NCI-H187 treated with DMSO at 0.1 percent for 48 hours (cell line): Measurements from ENCODE around the gene HOXC6.

Source experiments
- DNase-seq: peaks from one replicate; lab custom pipeline; 2025; lab: John Stamatoyannopoulos, UW

Gene HOXC6

DNA sequence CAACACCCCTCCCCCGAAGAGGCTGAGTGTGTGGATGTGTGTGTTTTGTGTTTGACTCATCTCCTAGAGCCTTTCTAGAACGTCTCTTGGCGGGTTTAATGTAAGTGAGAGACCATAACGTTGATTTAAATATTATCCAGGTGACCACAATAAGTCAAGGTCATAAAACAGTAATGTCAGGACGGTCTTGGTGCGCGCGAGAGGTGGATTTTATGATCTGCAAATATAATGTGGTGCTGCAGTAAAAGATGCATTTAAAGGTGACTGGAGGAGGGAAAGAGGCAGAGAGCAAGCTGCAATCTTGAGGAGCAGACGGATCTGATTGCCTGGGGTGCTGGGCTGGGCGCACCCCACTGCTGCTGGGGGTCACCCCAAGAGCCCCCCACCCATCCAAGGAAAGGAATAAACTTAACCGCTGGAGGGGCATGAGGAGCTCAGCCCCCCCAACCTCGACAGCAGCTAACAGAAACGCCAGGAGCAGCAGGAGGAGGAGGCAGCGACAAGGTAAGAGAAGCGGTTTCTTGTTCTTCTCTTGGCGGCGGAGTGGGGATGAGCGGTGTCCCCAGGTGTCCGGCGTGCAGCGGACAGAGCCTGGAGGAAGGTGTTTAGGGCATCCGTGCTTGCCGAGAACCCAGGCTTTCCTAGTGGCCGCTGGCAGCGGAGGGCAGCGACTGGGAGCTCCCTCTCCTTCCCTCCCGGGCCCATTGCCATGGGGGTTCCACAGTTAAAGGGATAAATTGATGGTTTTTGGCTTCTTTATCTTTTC lies 37.7 kb upstream of the HOXC6 start:
- DNase-seq = peak; percentile 80

DNA sequence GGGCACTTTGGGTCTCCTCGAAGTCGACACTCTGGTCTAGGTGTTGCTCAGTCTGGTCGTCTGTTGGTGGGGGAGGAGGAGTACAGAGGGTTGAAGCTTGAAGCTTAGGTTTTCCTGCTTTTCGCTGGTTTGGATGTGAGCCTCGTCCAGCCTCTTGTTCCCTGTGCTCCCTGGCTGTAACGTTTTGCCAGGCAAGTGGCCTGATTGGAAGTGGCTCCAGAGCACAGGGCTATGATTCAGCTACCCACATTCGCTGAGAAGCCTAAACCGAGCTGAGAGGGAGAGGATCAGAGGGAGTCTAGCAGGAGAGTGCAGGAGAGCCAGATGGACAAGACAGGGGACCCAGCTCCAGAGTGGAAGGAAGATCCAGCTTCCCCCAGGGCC lies 37.2 kb upstream of the HOXC6 start:
- no peak for DNase-seq

DNA sequence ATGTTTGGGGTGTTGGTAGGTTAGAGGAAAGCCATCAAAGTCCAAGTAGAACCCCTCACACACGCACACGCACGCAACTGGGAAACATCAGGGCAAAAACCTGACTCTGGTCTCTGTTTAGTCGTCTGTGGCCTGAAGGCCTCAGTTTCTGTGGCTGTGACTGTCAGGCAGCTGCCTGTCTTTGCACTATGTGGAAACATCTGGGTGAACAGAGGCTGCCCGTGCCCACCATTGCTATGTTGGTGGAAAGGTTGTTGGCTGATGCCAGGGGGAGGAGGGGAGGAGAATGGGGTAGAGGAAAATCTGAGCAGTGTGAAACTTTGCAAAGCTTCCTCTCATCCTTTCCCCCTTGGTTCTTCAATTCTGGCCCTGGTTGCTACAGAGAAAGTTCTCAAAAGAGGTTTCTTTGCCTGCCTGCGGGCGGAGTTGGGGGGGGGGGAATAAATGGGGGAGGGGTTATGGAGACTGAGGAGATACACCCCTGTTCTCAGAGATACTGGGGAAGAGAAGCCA lies 35.8 kb upstream of the HOXC6 start:
- no peak for DNase-seq

DNA sequence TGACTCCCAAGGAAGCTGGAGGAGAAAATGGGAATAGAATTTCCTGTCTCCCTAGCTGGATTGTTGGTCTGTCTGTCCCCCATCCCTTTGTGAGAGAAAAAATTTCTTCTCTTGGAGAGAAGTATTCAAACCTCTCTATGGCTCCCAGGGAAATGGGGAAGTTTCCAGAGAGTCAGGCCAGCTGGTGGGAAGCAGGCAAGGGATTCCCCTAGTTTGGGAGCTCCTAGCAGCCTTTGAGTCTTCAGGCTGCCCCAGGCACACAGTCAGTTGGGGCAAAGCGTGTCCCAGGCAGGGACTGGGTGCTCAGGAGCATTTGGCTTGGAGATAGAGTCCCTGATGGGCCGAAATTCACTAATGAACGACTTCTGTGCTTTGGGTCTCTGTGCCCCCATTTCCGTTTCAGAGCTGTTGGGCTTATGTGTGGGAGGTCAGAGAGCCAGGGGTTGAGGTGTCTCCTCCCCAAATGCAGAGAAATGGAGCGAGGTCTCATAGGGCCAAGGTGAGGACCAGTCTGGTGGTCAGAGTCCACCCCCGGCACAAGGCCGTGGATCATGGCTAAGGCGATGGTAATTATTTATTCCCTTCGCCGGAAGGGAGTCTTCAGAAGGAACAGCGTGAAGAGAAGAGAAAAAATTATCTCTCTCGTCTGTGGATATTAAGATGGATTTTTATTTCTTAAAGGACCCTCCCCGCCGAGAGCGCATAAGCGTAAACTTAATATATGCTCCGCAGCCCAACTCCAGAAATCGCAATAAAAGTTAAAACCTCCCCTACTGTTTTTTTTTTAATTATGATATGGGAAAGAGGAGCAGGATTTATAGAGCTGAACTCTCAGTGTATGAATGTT lies 34.9 kb upstream of the HOXC6 start:
- DNase-seq = no peak

DNA sequence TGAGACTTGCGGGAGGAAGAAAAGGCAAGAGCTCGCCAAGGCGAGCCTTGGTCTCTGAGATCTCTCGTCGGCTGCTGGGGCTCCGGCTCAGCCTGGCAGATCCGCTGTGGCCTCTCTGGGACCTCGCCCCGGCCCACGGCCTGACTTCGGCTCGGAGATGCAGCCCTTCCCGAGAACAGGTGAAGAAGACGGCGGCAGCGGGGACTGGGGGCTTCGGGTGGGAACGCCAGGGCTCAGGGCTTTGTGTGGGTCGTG lies 34.3 kb upstream of the HOXC6 start:
- no peak for DNase-seq

DNA sequence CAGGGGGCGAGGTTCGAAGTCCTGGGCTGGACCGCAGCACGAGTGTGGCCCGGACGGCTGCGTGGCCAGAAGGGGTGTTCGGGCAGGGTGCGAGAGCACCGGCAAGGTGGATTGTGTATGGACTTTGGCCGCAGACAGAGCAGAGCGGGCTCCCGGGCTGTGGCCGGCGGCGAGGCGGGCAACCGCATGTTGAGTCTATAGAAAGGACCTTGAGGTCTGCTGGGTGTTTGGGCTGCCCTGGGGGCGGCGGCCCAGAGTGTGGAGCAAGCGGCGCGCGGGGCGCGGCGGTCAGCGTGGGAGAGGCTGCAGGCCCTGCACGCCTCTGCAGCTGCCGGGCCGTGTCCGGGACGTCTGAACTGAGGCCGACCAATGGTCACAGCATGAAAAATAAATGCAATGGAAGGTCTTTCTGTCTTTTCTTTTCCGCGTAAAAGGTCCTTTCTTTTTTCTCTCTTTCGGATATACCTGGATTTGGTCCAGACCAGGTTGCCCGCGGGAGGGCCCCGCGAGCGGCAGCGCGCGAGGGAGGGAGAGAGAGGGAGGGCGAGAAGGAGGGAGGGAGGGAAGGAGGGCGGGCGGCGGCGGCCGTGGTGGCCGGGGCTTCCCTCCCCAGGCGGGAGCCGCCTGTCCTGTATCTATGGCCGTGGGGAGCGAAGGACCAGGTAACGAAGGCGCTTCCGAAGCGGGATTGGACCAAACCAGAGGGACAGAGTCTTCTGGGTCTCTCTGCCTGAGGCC lies 33.8 kb upstream of the HOXC6 start:
- DNase-seq = no peak

DNA sequence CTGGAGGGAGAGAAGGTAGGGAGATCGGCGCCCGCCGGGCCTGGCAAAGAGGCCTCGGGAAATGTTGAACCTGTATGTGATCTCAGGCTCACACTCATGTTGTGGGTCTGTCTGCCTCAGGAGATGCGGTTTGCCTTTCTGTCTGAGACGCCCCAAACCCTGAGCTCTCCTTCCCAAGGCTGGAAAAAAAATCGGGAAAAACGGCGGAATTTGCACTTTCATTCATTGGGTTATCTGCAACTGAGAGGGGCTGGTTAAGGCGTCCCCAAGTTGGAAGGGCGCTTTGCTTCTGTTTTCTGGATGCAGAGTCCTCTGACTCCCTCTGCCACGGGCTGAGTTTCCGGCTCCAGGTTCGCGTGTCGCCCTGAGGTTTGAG lies 33.2 kb upstream of the HOXC6 start:
- DNase-seq = no peak

DNA sequence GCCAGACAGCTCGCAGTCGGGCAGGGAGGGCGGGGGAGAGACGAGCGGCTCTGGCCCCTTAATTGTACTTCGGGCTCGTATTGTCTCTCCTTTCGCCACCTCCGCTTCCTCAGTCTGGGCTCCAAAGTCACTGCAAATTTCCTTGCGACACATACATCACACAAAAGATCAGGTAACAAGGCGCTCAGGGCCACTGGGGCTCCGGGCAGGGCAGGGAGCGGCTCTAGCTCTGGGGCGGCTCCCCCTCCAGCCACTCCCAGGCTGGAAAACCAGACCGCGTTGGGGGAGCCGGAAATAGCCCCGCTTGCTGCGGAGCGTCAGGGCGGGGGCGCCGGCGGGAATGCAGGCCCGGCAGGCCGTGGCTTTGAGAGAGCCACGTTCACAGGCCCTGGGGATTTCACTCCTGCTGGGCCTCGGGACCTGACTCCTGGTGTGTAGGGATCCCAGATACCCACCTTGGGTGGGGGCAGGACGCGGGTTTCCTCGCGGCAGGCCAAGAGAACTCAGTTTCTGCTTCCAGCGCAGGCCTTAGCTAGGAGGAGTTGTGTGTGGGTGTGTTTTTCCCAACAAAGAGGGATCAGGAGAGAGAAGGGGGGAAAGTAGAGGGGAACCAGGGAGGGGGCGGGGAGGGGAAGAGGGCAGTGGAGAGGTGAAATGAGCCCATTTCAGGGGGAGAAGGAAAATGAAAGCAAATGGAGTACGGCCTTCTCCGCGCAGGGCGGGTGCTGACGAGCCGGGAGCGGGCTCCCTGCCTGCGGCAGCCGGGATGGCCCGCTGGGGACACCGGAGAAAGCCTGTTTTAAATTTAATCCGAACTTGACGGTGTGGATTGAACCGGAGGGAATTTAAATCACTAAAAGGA lies 32.6 kb upstream of the HOXC6 start:
- DNase-seq = no peak

DNA sequence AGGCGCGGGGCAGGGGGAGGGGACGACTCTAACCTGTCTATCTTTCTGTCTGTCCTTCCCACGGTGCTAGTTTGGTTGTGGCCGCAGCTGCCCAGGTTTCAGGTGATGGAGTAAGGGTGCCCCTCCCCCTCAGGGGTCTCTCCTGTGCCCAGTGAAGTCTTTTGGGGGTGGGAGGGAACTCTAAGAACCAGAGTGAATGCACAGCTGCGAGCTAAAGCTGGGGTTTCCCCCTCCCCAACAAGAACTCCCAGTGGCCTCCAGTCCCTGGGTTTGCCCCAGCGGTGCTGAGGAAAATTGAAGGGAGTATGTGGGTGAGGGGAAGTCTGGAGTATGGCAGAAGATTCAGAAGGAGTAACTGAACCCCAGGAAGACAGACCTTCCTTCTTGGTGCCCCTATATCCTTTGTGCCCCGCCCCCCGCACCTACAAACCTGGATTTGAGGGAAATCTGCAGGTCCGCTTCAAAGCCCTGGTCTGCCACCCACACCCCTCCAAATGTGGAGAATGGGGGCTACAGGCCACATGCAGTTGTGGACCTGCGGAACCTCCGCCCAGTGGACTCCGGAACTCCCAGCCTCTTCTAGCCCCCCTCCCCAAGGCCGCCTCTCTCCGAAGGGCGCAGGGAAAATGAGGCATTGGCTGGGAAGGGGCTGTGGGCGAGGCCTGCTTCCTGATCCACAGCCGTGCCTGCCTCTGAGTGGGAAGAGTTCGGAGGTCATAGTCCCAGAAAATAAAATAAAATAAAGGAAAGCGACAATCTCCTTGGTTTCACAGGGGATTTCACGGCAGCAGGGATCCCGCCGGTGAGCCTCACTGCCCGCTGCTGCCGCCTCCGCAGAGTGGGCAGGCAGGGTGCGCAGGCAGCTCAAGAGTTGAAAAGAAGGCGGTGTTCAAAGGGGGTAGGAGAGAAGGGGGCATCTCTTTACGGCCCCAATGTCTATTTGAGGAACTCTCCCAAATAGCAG lies 31.7 kb upstream of the HOXC6 start:
- DNase-seq = no peak

DNA sequence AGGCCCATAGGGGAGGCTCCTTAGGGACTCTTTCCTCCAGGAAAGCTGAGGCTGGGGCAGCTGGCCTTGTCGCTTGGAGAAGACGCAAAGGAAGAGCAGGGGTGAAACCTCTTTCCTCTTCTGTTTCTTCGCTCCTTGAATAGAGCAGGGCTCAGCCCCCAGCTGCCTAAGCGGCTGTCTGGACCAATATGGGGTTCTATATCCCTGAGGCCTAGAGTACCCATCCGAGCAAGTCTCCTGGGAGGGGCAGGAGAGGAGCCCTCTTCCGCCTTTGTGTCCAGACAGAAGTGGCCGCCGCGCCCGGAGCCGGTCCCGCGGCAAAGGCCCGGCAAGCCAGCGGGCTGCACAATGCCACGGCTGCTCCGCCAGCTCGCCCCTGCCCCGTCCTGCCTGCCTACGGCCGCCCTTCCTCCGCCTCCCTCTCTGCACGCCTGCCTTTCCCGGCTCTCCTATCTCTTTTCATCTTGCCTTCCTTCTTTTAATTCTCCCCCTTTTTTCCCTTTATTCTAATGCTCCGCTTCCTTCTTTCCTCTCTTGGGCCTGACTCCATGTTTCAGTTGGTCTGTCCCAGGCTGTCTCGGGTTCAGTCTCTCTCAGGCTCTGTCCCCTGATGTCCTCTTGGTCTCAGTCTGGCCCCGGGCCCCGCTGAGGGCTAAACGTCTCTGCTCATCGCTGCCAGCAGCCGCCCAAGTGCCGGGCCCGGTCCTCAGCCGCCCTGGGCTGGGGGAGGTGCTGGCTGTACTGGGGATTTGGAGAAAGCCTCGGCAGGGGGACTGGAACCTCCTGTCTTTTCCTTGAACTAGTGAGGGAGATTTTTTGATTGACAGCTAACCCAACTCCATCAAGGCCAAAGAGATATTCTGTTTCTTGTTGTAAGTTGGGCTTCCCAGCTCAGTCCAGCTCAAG lies 30.8 kb upstream of the HOXC6 start:
- no peak for DNase-seq

DNA sequence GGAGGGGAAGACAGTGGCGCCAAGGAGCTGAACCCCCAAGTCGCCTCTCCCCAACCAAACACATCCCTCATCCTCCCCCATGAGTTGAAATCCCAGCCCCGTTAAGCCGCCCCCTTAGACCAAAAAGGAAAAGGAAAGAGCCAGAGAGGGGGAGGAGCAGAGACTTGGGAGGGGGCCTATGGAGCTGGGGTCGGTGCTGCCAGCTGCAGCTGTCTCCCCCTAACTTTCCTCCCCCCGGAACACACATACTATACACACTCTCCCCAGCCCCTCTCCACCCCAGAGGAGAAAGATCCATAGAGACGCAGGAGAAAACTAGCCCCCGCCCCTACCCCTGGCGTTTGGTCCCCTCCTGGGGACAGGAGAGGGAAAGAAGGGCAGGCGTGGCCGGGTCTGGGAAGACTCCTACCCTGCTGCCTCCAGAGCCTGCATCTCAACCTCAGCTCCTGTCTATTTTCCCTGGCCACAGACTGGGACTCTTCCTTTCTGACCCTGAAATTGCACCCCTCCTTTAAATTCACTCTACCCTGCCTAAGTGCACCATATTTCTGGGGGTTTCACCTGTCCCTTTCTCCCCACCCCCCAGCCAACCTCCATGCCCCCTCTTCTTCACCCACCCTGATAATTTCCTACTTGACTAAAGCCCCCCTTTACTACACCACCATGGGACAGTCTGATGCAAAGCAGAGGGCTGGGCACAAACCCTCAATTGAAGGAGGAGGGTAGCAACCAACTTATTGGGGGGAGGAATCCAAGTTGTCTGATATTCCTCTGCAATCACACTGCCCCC lies 29.9 kb upstream of the HOXC6 start:
- no peak for DNase-seq

DNA sequence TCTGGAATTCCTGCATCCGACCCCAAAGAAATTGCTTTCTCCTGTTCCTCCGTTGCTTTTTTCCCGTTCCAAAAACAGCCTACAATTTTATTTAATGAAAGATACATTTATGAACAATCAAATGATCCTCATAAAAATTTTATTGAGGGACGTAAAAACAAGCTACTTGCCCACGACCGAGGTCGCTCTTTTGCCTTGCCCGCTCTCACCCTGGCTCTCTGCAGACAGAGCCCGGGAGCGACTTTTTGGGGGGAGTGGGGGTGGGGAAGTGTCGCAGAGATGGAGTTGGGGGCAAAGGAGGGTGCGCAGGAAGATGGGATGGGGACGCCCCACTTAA lies 29.4 kb upstream of the HOXC6 start:
- no peak for DNase-seq

DNA sequence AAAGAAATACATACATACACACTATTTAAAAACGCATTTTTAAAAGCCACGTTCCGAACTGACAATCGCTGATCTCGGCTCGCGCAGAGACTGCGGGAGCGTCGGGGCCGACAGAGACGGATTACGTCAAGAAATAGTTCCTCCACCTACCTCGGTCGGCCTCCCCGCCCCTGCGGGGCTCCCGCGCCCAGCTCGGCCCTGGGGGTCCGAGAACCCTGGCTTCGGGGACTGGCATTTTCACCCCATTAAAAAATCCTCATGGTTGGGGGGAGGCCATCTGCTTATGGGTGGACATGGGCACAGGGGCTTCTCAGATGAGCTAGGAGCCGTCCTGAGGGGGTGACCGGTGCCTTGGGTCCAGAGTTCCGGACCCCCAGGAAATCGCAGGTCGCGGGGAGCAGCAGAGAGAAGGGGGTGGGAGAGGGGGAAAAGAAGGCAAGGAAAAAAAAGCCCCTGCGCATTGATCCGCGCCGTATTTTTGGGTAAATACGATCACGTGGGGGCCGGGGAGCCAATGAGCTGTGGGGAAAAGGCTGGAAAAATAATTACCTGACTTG lies 28.6 kb upstream of the HOXC6 start:
- DNase-seq = peak; percentile 55

DNA sequence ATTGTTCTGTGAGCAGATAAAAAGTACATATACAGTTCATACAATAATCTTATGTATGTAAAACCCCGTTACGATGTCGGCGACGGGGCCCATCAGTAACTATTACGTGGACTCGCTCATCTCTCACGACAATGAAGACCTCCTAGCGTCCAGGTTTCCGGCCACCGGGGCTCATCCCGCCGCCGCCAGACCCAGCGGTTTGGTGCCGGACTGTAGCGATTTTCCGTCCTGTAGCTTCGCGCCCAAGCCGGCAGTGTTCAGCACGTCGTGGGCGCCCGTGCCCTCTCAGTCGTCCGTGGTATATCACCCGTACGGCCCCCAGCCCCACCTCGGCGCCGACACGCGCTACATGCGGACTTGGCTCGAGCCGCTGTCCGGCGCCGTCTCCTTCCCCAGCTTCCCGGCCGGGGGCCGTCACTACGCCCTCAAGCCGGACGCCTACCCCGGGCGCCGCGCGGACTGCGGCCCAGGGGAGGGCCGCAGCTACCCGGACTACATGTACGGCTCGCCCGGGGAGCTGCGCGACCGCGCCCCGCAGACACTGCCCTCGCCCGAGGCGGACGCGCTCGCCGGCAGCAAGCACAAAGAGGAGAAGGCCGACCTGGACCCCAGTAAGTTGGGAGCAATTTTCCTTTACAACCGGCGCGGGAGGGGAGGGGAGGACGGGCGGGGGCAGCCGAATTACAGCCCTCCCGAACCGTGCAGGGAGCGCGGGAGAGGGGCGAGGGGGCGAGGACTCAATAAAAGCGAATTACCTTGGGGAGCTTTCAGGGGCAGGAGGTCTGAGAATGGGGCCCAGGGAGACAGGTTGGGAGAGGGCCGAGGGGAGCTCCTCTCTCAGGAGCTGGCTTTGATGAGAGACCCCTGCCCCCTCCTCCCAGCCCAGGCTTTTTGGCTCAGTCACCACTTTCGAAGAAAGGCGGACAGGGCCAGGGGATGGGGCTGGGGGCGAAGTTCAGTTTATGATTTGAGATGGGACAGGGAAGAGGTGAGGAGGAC lies 27.8 kb upstream of the HOXC6 start, which contains the start of gene HOXC9:
TSS of gene HOXC9 (plus strand) at position 46 of the 999 bp plus-strand sequence. CDS start at position 74, 28 bp downstream.
- DNase-seq = no peak

DNA sequence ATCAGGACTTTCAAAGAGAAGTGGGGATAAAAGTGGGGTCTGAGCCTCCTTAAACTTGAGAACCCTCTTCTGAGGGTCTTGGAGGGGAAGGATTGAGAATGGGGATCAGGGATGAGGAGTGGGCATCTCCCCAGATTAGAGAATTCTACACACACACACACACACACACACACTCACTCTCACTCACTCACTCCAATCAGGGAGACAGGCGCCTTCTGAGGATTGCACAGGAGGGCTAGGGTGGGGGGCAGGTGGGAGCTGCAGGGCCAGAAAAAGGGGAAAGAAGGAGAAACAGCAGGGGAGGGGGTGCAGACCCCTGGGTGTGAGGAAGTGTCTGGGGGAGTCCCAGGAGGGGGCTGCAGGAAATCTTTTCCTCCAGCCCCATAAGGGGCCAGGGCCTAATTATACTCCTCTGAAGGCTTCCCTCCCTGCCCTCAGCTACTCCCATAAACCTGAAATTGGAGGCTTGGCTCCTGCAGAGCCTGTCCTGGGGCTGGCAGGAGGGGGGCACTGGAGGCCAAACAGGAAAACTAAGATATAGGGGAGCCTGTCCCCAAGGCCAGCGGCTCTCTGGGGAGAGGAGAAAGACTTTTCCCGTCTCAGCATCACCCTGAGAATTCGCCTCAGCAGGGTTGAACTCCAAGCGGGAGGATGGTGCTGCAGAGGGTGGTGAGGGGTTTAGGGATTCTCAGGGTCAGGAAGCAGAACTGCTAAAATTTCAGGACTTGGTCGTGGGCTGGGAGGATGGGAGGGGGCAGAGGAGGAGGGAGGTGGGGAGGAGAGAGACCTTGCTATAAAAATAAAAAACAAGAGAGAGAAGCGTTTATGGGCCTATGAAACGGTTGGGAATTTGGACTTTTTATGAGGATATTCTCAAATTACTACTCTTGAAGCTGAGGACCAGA lies 26.7 kb upstream of the HOXC6 start:
- no peak for DNase-seq

DNA sequence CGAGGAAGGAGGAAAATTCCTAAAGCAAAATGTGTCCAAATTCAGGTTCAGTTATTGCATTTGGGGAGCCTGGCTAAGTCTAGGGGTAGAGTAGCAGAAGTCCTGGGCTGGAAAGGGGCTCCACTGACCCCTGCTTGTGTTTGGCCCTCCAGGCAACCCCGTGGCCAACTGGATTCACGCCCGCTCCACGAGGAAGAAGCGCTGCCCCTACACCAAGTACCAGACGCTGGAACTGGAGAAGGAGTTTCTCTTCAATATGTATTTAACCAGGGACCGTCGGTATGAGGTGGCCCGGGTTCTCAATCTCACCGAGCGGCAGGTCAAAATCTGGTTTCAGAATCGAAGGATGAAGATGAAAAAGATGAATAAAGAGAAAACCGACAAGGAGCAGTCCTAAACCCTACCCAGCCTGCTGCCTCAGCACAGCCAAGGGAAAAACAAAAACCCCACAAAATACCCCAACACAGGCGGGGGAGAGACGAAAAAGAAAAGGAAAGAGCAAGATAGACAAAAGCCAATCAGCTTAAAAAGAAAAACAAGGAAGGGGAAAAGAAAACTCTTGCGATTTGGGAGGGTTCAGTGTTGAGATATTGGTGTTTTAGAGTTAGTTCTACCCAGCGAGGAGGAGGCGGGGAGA lies 25.8 kb upstream of the HOXC6 start:
- no peak for DNase-seq
